ENCODE measurements around the gene ITSN2. TPM values are rescaled to one million over a fixed set of nuclear protein-coding genes. Genes with fewer than 3 reads are reported as not detected.

The ITSN2 gene
- total RNA-seq, 4 donors from 2014 or later = 32.8 to 58.0 (median 41.4) TPM

GRCh38 chr2:24372033-24372432 is 11.7 kb upstream of the ITSN2 start:
- H3K4me1 ChIP-seq = no peaks in the 10 kb centered on the region
- H3K36me3 ChIP-seq = no peaks in the 10 kb centered on the region
- no peak overlapping the region for H3K4me3 ChIP-seq
- H3K27me3 ChIP-seq = no peaks in the 10 kb centered on the region
- no peak overlapping the region for H3K27ac ChIP-seq
- TF ChIP-seq POLR2AphosphoS5 (IDR thresholded peaks at IDR 0.05) = no peak
- TF ChIP-seq POLR2A (IDR thresholded peaks at IDR 0.05) = no peak
- no peak for TF ChIP-seq CTCF (IDR thresholded peaks at IDR 0.05)
- TF ChIP-seq EP300 (IDR thresholded peaks at IDR 0.05; ENCODE audit: low read depth) = no peak
- in situ Hi-C loops (cut with MboI; ENCODE audit: low pct_ligation_motif_present in 1 of 4, low pct_unique_long_range_greater_than_20kb in 1 of 4, low sequenced_read_pairs in 3 of 4) (no loop called here), intact Hi-C loops (cut with DNase I; ENCODE audit: low total_unique reads) (no loop called here)
- 77 to 100% methylated on average over 2 to 7 of the region's 7 CpGs for WGBS, 2 donors (ENCODE audit: low coverage in 1 of 2)
- no peaks in the 10 kb centered on the region for H3K9me3 ChIP-seq
- no peak for DNase-seq

GRCh38 chr2:24365826-24366225 is 5.5 kb upstream of the ITSN2 start:
- Histone ChIP-seq H3K9me3 (no peaks in the 10 kb centered on the region), H3K27ac (no peak overlapping the region), H3K36me3 (no peaks in the 10 kb centered on the region), H3K4me3 (no peak overlapping the region), H3K4me1 (peaks cover 0 to 18% (median 11%) of the 10 kb centered on the region in 4 donors), H3K27me3 (no peaks in the 10 kb centered on the region)
- intact Hi-C loops (cut with DNase I; ENCODE audit: low total_unique reads) = no loop called here
- 24 to 28% methylated on average over 3 to 5 of the region's 5 CpGs for WGBS, 2 donors (ENCODE audit: low coverage in 1 of 2)
- in situ Hi-C loops (cut with MboI; ENCODE audit: low pct_ligation_motif_present in 1 of 4, low pct_unique_long_range_greater_than_20kb in 1 of 4, low sequenced_read_pairs in 3 of 4) = no loop called here
- no peak for DNase-seq
- no peak for TF ChIP-seq POLR2A (IDR thresholded peaks at IDR 0.05)
- no peak for TF ChIP-seq CTCF (IDR thresholded peaks at IDR 0.05)
- TF ChIP-seq EP300 (IDR thresholded peaks at IDR 0.05; ENCODE audit: low read depth) = no peak
- no peak for TF ChIP-seq POLR2AphosphoS5 (IDR thresholded peaks at IDR 0.05)

DNA sequence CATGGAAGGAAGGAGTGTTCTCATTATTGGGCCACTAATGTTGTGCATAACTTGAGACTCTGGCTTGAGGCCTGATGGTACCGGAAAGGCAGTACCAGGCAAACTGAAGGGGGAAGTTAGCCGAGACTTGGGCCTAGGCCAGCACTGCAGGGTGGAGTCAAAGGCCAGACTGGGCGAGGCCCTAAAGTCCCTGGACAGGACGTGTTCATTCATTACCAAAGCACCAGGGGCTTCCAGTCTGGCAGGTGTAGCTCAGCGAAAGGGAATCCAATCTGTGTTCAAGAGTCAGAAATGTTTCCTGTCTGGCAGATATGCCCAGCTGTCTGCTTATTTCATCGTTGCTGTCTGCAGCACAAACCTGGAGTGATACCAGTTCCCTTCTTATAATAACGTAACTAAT is 4.7 kb upstream of the ITSN2 start:
- WGBS, 2 donors (ENCODE audit: low coverage in 1 of 2) = 12 to 21% methylated on average over 3 to 7 of the region's 7 CpGs
- intact Hi-C loops (cut with DNase I; ENCODE audit: low total_unique reads) = no loop called here
- in situ Hi-C loops (cut with MboI; ENCODE audit: low pct_ligation_motif_present in 1 of 4, low pct_unique_long_range_greater_than_20kb in 1 of 4, low sequenced_read_pairs in 3 of 4) = no loop called here
- TF ChIP-seq POLR2A (IDR thresholded peaks at IDR 0.05) (no peak), POLR2AphosphoS5 (IDR thresholded peaks at IDR 0.05) (peak; percentile 16 to 58 (median 23)), CTCF (IDR thresholded peaks at IDR 0.05) (no peak), EP300 (IDR thresholded peaks at IDR 0.05; ENCODE audit: low read depth) (no peak)
- H3K4me1 ChIP-seq = peaks cover 0 to 21% (median 11%) of the 10 kb centered on the region in 4 donors
- H3K36me3 ChIP-seq = no peaks in the 10 kb centered on the region
- no peak overlapping the region for H3K4me3 ChIP-seq
- H3K27me3 ChIP-seq = no peaks in the 10 kb centered on the region
- DNase-seq = peak; percentile 86
- H3K9me3 ChIP-seq = no peaks in the 10 kb centered on the region
- H3K27ac ChIP-seq = peak overlapping the region; percentile 46 to 53 (median 47)

DNA sequence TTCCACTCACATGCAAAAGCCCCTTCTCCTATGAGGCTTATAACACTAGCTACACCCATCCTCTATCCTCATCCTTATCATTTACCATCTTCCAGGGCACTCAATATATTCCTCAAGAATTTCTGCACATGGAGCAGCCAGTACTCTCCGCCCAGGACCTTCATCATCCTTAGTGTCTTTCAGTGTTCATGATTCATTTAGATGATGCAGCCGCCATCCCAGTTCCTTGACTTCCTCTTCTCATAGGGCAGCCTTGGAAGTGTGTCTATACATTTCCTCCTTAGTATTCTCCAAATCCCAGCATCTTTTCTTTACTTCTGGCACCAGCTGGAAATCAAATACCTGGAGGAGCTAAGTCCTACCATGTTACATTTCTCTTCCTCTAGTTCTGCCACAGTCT is 3.0 kb upstream of the ITSN2 start:
- intact Hi-C loops (cut with DNase I; ENCODE audit: low total_unique reads) = no loop called here
- TF ChIP-seq EP300 (IDR thresholded peaks at IDR 0.05; ENCODE audit: low read depth) (no peak), POLR2AphosphoS5 (IDR thresholded peaks at IDR 0.05) (no peak), POLR2A (IDR thresholded peaks at IDR 0.05) (no peak), CTCF (IDR thresholded peaks at IDR 0.05) (no peak)
- Histone ChIP-seq H3K27ac (no peak overlapping the region), H3K36me3 (no peaks in the 10 kb centered on the region), H3K4me1 (peaks cover 0 to 32% (median 21%) of the 10 kb centered on the region in 4 donors), H3K4me3 (no peak overlapping the region), H3K27me3 (no peaks in the 10 kb centered on the region), H3K9me3 (no peaks in the 10 kb centered on the region)
- DNase-seq = no peak
- in situ Hi-C loops (cut with MboI; ENCODE audit: low pct_ligation_motif_present in 1 of 4, low pct_unique_long_range_greater_than_20kb in 1 of 4, low sequenced_read_pairs in 3 of 4) = no loop called here
- WGBS, 2 donors (ENCODE audit: low coverage in 1 of 2) = 87 to 88% methylated on average over 2 of the region's 2 CpGs

Data from transverse colon (tissue), 4 donors.